Measurements from ENCODE around the gene MVB12B.

MVB12B gene

GRCh38 chr9:126482361-126483044 is 155.9 kb downstream of the MVB12B start:
- TF ChIP-seq GATA1 (IDR thresholded peaks at IDR 0.05; ENCODE audit: low read depth, low read length) (no peak), POLR2A (IDR thresholded peaks at IDR 0.05; ENCODE audit: low read length) (no peak)
- DNase-seq = no peak

- DNase-seq = no peak
- TF ChIP-seq POLR2A (IDR thresholded peaks at IDR 0.05; ENCODE audit: low read length) (no peak), GATA1 (IDR thresholded peaks at IDR 0.05; ENCODE audit: low read depth, low read length) (no peak)
Measured at GRCh38 chr9:126483468-126484073, 156.9 kb downstream of the MVB12B start.

- DNase-seq = no peak
- TF ChIP-seq GATA1 (IDR thresholded peaks at IDR 0.05; ENCODE audit: low read depth, low read length) = no peak
- TF ChIP-seq POLR2A (IDR thresholded peaks at IDR 0.05; ENCODE audit: low read length) = no peak
Measured at GRCh38 chr9:126485662-126486061, 159.0 kb downstream of the MVB12B start.

GRCh38 chr9:126486276-126486675 is 159.6 kb downstream of the MVB12B start:
- TF ChIP-seq POLR2A (IDR thresholded peaks at IDR 0.05; ENCODE audit: low read length) (no peak), GATA1 (IDR thresholded peaks at IDR 0.05; ENCODE audit: low read depth, low read length) (no peak)
- no peak for DNase-seq

- DNase-seq = no peak
- TF ChIP-seq GATA1 (IDR thresholded peaks at IDR 0.05; ENCODE audit: low read depth, low read length) = no peak
- TF ChIP-seq POLR2A (IDR thresholded peaks at IDR 0.05; ENCODE audit: low read length) = no peak
Measured at GRCh38 chr9:126487856-126488255, 161.2 kb downstream of the MVB12B start.

GRCh38 chr9:126488310-126488709 is 161.7 kb downstream of the MVB12B start:
- DNase-seq = no peak
- TF ChIP-seq GATA1 (IDR thresholded peaks at IDR 0.05; ENCODE audit: low read depth, low read length) (no peak), POLR2A (IDR thresholded peaks at IDR 0.05; ENCODE audit: low read length) (no peak)

- TF ChIP-seq POLR2A (IDR thresholded peaks at IDR 0.05; ENCODE audit: low read length) = no peak
- no peak for TF ChIP-seq GATA1 (IDR thresholded peaks at IDR 0.05; ENCODE audit: low read depth, low read length)
- DNase-seq = no peak
Measured at GRCh38 chr9:126488881-126489404, 162.3 kb downstream of the MVB12B start.

GRCh38 chr9:126489581-126490213 is 163.1 kb downstream of the MVB12B start:
- DNase-seq = no peak
- TF ChIP-seq GATA1 (IDR thresholded peaks at IDR 0.05; ENCODE audit: low read depth, low read length) = no peak
- TF ChIP-seq POLR2A (IDR thresholded peaks at IDR 0.05; ENCODE audit: low read length) = no peak

GRCh38 chr9:126490214-126490631 is 163.6 kb downstream of the MVB12B start:
- TF ChIP-seq GATA1 (IDR thresholded peaks at IDR 0.05; ENCODE audit: low read depth, low read length) = no peak
- TF ChIP-seq POLR2A (IDR thresholded peaks at IDR 0.05; ENCODE audit: low read length) = no peak
- DNase-seq = no peak

- DNase-seq = peak; percentile 50 to 80
- no peak for TF ChIP-seq POLR2A (IDR thresholded peaks at IDR 0.05; ENCODE audit: low read length)
- no peak for TF ChIP-seq GATA1 (IDR thresholded peaks at IDR 0.05; ENCODE audit: low read depth, low read length)
Measured at GRCh38 chr9:126490871-126491567, 164.4 kb downstream of the MVB12B start.

- DNase-seq = no peak
- no peak for TF ChIP-seq GATA1 (IDR thresholded peaks at IDR 0.05; ENCODE audit: low read depth, low read length)
- TF ChIP-seq POLR2A (IDR thresholded peaks at IDR 0.05; ENCODE audit: low read length) = no peak
Measured at GRCh38 chr9:126491568-126491879, 164.9 kb downstream of the MVB12B start.

GRCh38 chr9:126491949-126492348 is 165.3 kb downstream of the MVB12B start:
- DNase-seq = no peak
- TF ChIP-seq GATA1 (IDR thresholded peaks at IDR 0.05; ENCODE audit: low read depth, low read length) (no peak), POLR2A (IDR thresholded peaks at IDR 0.05; ENCODE audit: low read length) (no peak)

GRCh38 chr9:126494264-126494663 is 167.6 kb downstream of the MVB12B start:
- TF ChIP-seq GATA1 (IDR thresholded peaks at IDR 0.05; ENCODE audit: low read depth, low read length) (no peak), POLR2A (IDR thresholded peaks at IDR 0.05; ENCODE audit: low read length) (no peak)
- DNase-seq = no peak

GRCh38 chr9:126494746-126495145 is 168.1 kb downstream of the MVB12B start:
- DNase-seq = no peak
- no peak for TF ChIP-seq POLR2A (IDR thresholded peaks at IDR 0.05; ENCODE audit: low read length)
- no peak for TF ChIP-seq GATA1 (IDR thresholded peaks at IDR 0.05; ENCODE audit: low read depth, low read length)

Measured in erythroblast (primary cell).